IPS-18a (cell line): ENCODE measurements around the gene SHC3.

ENCODE experiments used
- H3K27ac ChIP-seq: one replicate; pipeline ENCODE4 v1.5.1; 2013; ENCODE audit warnings: low read length
- H3K27me3 ChIP-seq: one replicate; pipeline ENCODE4 v1.6.1; 2013; ENCODE audit warnings: mild to moderate bottlenecking, low read length; ENCODE audit not compliant: control insufficient read depth, insufficient read depth
- H3K36me3 ChIP-seq: one replicate; pipeline ENCODE4 v1.6.1; 2013; ENCODE audit warnings: low read depth, low read length; ENCODE audit not compliant: control insufficient read depth
- H3K4me1 ChIP-seq: one replicate; pipeline ENCODE4 v1.6.1; 2013; ENCODE audit warnings: low read depth, low read length; ENCODE audit not compliant: control insufficient read depth
- H3K4me3 ChIP-seq: one replicate; pipeline ENCODE4 v1.5.1; 2013; ENCODE audit warnings: low read length
- H3K9ac ChIP-seq: one replicate; pipeline ENCODE4 v1.6.1; 2013; ENCODE audit warnings: mild to moderate bottlenecking, low read length, moderate library complexity
- H3K9me3 ChIP-seq: one replicate; pipeline ENCODE4 v1.6.1; 2013; ENCODE audit warnings: low read depth, low read length; ENCODE audit not compliant: control insufficient read depth

The SHC3 gene

GRCh38 chr9:89145097-89145496, 33.5 kb downstream of the SHC3 start:
- Histone ChIP-seq H3K36me3 (no peaks in the 10 kb centered on the region), H3K27ac (no peak overlapping the region), H3K27me3 (no peaks in the 10 kb centered on the region), H3K4me1 (peaks cover 5% of the 10 kb centered on the region), H3K9me3 (no peaks in the 10 kb centered on the region), H3K9ac (no peak overlapping the region), H3K4me3 (no peak overlapping the region)

GRCh38 chr9:89144238-89144637, 34.4 kb downstream of the SHC3 start:
- Histone ChIP-seq H3K9ac (no peak overlapping the region), H3K27me3 (no peaks in the 10 kb centered on the region), H3K36me3 (no peaks in the 10 kb centered on the region), H3K4me1 (peaks cover 5% of the 10 kb centered on the region), H3K9me3 (no peaks in the 10 kb centered on the region), H3K27ac (no peak overlapping the region), H3K4me3 (no peak overlapping the region)

- H3K27me3 ChIP-seq: no peaks in the 10 kb centered on the region
- H3K4me3 ChIP-seq: no peak overlapping the region
Observed at GRCh38 chr9:89143266-89143665, 35.4 kb downstream of the SHC3 start.

GRCh38 chr9:89139455-89139854, 39.2 kb downstream of the SHC3 start:
- H3K4me1 ChIP-seq: peaks cover 5% of the 10 kb centered on the region
- no peaks in the 10 kb centered on the region for H3K9me3 ChIP-seq
- H3K9ac ChIP-seq: no peak overlapping the region
- H3K27ac ChIP-seq: no peak overlapping the region
- no peaks in the 10 kb centered on the region for H3K27me3 ChIP-seq
- no peak overlapping the region for H3K4me3 ChIP-seq
- no peaks in the 10 kb centered on the region for H3K36me3 ChIP-seq

More at GRCh38 chr9:89143266-89143665, 35.4 kb downstream of the SHC3 start:
- no peaks in the 10 kb centered on the region for H3K9me3 ChIP-seq
- no peak overlapping the region for H3K27ac ChIP-seq
- no peak overlapping the region for H3K9ac ChIP-seq
- H3K4me1 ChIP-seq: peaks cover 5% of the 10 kb centered on the region
- no peaks in the 10 kb centered on the region for H3K36me3 ChIP-seq

GRCh38 chr9:89138463-89139390, 39.9 kb downstream of the SHC3 start:
- H3K4me1 ChIP-seq: no peaks in the 10 kb centered on the region
- H3K9ac ChIP-seq: no peak overlapping the region
- no peak overlapping the region for H3K27ac ChIP-seq
- no peaks in the 10 kb centered on the region for H3K36me3 ChIP-seq
- H3K4me3 ChIP-seq: no peak overlapping the region
- no peaks in the 10 kb centered on the region for H3K27me3 ChIP-seq
- no peaks in the 10 kb centered on the region for H3K9me3 ChIP-seq

- no peak overlapping the region for H3K4me3 ChIP-seq
Observed at GRCh38 chr9:89137542-89138462, 40.8 kb downstream of the SHC3 start.

GRCh38 chr9:89135591-89136166, 42.9 kb downstream of the SHC3 start:
- Histone ChIP-seq H3K27ac (no peak overlapping the region), H3K4me3 (no peak overlapping the region), H3K36me3 (no peaks in the 10 kb centered on the region), H3K9me3 (no peaks in the 10 kb centered on the region), H3K4me1 (no peaks in the 10 kb centered on the region), H3K27me3 (no peaks in the 10 kb centered on the region), H3K9ac (no peak overlapping the region)

More at GRCh38 chr9:89137542-89138462, 40.8 kb downstream of the SHC3 start:
- no peaks in the 10 kb centered on the region for H3K27me3 ChIP-seq
- H3K27ac ChIP-seq: no peak overlapping the region
- no peaks in the 10 kb centered on the region for H3K36me3 ChIP-seq
- no peaks in the 10 kb centered on the region for H3K4me1 ChIP-seq
- no peak overlapping the region for H3K9ac ChIP-seq
- no peaks in the 10 kb centered on the region for H3K9me3 ChIP-seq

GRCh38 chr9:89134709-89135108, 43.9 kb downstream of the SHC3 start:
- H3K9me3 ChIP-seq: no peaks in the 10 kb centered on the region
- no peaks in the 10 kb centered on the region for H3K27me3 ChIP-seq
- H3K27ac ChIP-seq: no peak overlapping the region
- no peak overlapping the region for H3K9ac ChIP-seq
- H3K4me3 ChIP-seq: no peak overlapping the region
- H3K4me1 ChIP-seq: no peaks in the 10 kb centered on the region
- H3K36me3 ChIP-seq: no peaks in the 10 kb centered on the region

- H3K27ac ChIP-seq: no peak overlapping the region
- peaks cover 2% of the 10 kb centered on the region for H3K9me3 ChIP-seq
- H3K4me1 ChIP-seq: no peaks in the 10 kb centered on the region
- H3K4me3 ChIP-seq: no peak overlapping the region
- no peaks in the 10 kb centered on the region for H3K36me3 ChIP-seq
- H3K9ac ChIP-seq: no peak overlapping the region
- no peaks in the 10 kb centered on the region for H3K27me3 ChIP-seq
Observed at GRCh38 chr9:89122949-89123348, 55.7 kb downstream of the SHC3 start.

- Histone ChIP-seq H3K9me3 (no peaks in the 10 kb centered on the region), H3K9ac (no peak overlapping the region), H3K36me3 (no peaks in the 10 kb centered on the region), H3K27me3 (no peaks in the 10 kb centered on the region), H3K4me3 (no peak overlapping the region), H3K27ac (no peak overlapping the region), H3K4me1 (no peaks in the 10 kb centered on the region)
Observed at GRCh38 chr9:89120704-89121103, 57.9 kb downstream of the SHC3 start.

- H3K9ac ChIP-seq: no peak overlapping the region
- H3K4me1 ChIP-seq: no peaks in the 10 kb centered on the region
- H3K27me3 ChIP-seq: no peaks in the 10 kb centered on the region
- no peaks in the 10 kb centered on the region for H3K9me3 ChIP-seq
- H3K27ac ChIP-seq: no peak overlapping the region
- no peaks in the 10 kb centered on the region for H3K36me3 ChIP-seq
- H3K4me3 ChIP-seq: no peak overlapping the region
Observed at GRCh38 chr9:89116805-89117192, 61.8 kb downstream of the SHC3 start.
